SK-N-SH (cell line): ENCODE results near the gene TTC32. TPM values are rescaled to one million over a fixed set of nuclear protein-coding genes. Genes with fewer than 3 reads are reported as not detected.

ENCODE experiments used
- CTCF ChIA-PET: fragments of 300-600, 350-600 bp; formaldehyde crosslinking; extraction: SDS; loops from one replicate; lab custom pipeline; 2021; lab: Yijun Ruan, JAX
- POLR2A ChIA-PET: fragments of 350-600 bp; sonication (Branson Sonifier 250); formaldehyde crosslinking; extraction: SDS; loops from one replicate; lab custom pipeline; 2020; ENCODE audit warnings: antibody characterized with exemption, inconsistent platforms; lab: Yijun Ruan, JAX
- DNase-seq: peaks from one replicate; pipeline ENCODE4 v3.0.0; 2012
- H2AFZ ChIP-seq: fragments of 200-600 bp; sonication (generic); 2 replicates; pipeline ENCODE4 v1.8.1; 2016; ENCODE audit warnings: antibody characterized with exemption, mild to moderate bottlenecking, low read depth
- H3F3A ChIP-seq: fragments of 200-600 bp; sonication (generic); replicated peaks from 2 replicates; pipeline ENCODE3; 2016; ENCODE audit warnings: antibody characterized with exemption, mild to moderate bottlenecking; ENCODE audit not compliant: insufficient read depth
- H3K27ac ChIP-seq, 2 experiments: fragments of 200-500 bp in 1 of 2; fragments of 200-600 bp in 1 of 2; sonication (Bioruptor generic) in 1 of 2; sonication (generic), shearing (Covaris generic) in 1 of 2; 2 replicates each; pipeline versions ENCODE4 v1.5.1 to v1.6.1; 2014 to 2016; ENCODE audit warnings: low read depth in 2 of 2, inconsistent platforms in 1 of 2, low read length in 1 of 2, mild to moderate bottlenecking in 1 of 2, mixed read lengths in 1 of 2
- H3K27me3 ChIP-seq: fragments of 200-600 bp; sonication (generic), shearing (Covaris generic); 2 replicates; pipeline ENCODE4 v1.6.1; 2016; ENCODE audit warnings: mixed run types; ENCODE audit not compliant: insufficient read depth
- H3K36me3 ChIP-seq, 2 experiments: fragments of 200-500 bp in 1 of 2; fragments of 200-600 bp in 1 of 2; sonication (Bioruptor generic) in 1 of 2; sonication (generic) in 1 of 2; replicated peaks in 1 of 2; 2 replicates each; pipeline versions ENCODE3 to v1.5.1; 2014 to 2016; ENCODE audit warnings: low read length in 1 of 2, mild to moderate bottlenecking in 1 of 2; ENCODE audit not compliant: insufficient read depth in 2 of 2, control insufficient read depth in 1 of 2
- H3K4me1 ChIP-seq, 2 experiments: fragments of 200-500 bp in 1 of 2; fragments of 200-600 bp in 1 of 2; sonication (Bioruptor generic) in 1 of 2; sonication (generic), shearing (Covaris generic) in 1 of 2; 2 replicates each; pipeline versions ENCODE4 v1.5.1 to v1.6.1; 2014 to 2016; ENCODE audit warnings: low read depth in 1 of 2, low read length in 1 of 2, mixed run types in 1 of 2; ENCODE audit not compliant: insufficient read depth in 2 of 2, control insufficient read depth in 1 of 2
- H3K4me2 ChIP-seq: fragments of 200-600 bp; sonication (generic), shearing (Covaris generic); 2 replicates; pipeline ENCODE4 v1.6.1; 2017; ENCODE audit warnings: mixed run types
- H3K4me3 ChIP-seq, 2 experiments: fragments of 200-500 bp in 1 of 2; fragments of 200-600 bp in 1 of 2; sonication (Bioruptor generic) in 1 of 2; sonication (generic), shearing (Covaris generic) in 1 of 2; 2 replicates each; pipeline versions ENCODE4 v1.5.1 to v1.8.1; 2014 to 2016; ENCODE audit warnings: low read depth in 2 of 2, inconsistent platforms in 1 of 2, low read length in 1 of 2, mild to moderate bottlenecking in 1 of 2, mixed read lengths in 1 of 2, moderate library complexity in 1 of 2
- H3K79me2 ChIP-seq: fragments of 200-600 bp; sonication (generic); 2 replicates; pipeline ENCODE4 v1.8.1; 2017; ENCODE audit warnings: mild to moderate bottlenecking; ENCODE audit not compliant: insufficient read depth
- H3K9ac ChIP-seq: fragments of 200-600 bp; sonication (generic); 2 replicates; pipeline ENCODE4 v1.6.1; 2017; ENCODE audit warnings: mixed run types
- H3K9me2 ChIP-seq: fragments of 200-600 bp; sonication (generic); 2 replicates; pipeline ENCODE4 v1.6.1; 2017; ENCODE audit warnings: mixed run types
- H3K9me3 ChIP-seq: fragments of 200-600 bp; sonication (generic); 2 replicates; pipeline ENCODE4 v1.6.1; 2017; ENCODE audit warnings: mixed run types, mild to moderate bottlenecking, moderate library complexity
- H4K20me1 ChIP-seq: fragments of 200-600 bp; sonication (generic); 2 replicates; pipeline ENCODE4 v1.6.1; 2017; ENCODE audit warnings: mild to moderate bottlenecking, mixed run types; ENCODE audit not compliant: insufficient read depth
- CHD2 ChIP-seq: fragments of 150-350 bp; IDR thresholded peaks from 2 replicates; pipeline ENCODE4 v1.6.1; 2018; ENCODE audit warnings: low read length; ENCODE audit not compliant: partially characterized antibody
- GATA2 ChIP-seq: sonication (generic); formaldehyde crosslinking; IDR thresholded peaks from 2 replicates; pipeline ENCODE4 v1.5.0; 2020; ENCODE audit warnings: mild to moderate bottlenecking, missing genetic modification reagents
- NRF1 ChIP-seq: IDR thresholded peaks from 2 replicates; pipeline ENCODE4 v1.6.1; 2012; ENCODE audit warnings: low read depth, mild to moderate bottlenecking, low read length
- SIN3A ChIP-seq: IDR thresholded peaks from 2 replicates; pipeline ENCODE4 v1.6.1; 2012; ENCODE audit warnings: low read depth, mild to moderate bottlenecking, low read length, moderate library complexity, borderline replicate concordance
- TAF1 ChIP-seq: IDR thresholded peaks from 2 replicates; pipeline ENCODE4 v1.6.1; 2012; ENCODE audit warnings: low read depth, mild to moderate bottlenecking, low read length, moderate library complexity, borderline replicate concordance
- TEAD4 ChIP-seq: IDR thresholded peaks from 2 replicates; pipeline ENCODE4 v1.4.0; 2012; ENCODE audit warnings: mild to moderate bottlenecking, borderline replicate concordance; ENCODE audit not compliant: insufficient read depth
- YY1 ChIP-seq: IDR thresholded peaks from 2 replicates; pipeline ENCODE4 v1.4.0; 2012; ENCODE audit warnings: low read depth, mild to moderate bottlenecking
- WGBS: methylation state at CpG from one replicate; pipeline ENCODE4 v1.1.6; 2017; ENCODE audit warnings: low lambda C conversion rate; 5-methylcytosine and 5-hydroxymethylcytosine counted together
- polyA plus RNA-seq, 3 experiments: library from polyadenylated mRNA; depleted of rRNA; stranded (reverse); fragments of >200 nt; gene quantifications; 2 replicates each; pipeline ENCODE4 v1.2.3, GENCODE V29; 2012
- TF ChIP-seq, protein P1 (sequence below): fragments of 150-350 bp; IDR thresholded peaks from 2 replicates; pipeline ENCODE4 v1.6.1; 2016; ENCODE audit warnings: mild to moderate bottlenecking, low read depth, low read length
- TF ChIP-seq, protein P2 (sequence below): IDR thresholded peaks from 2 replicates; pipeline ENCODE4 v1.4.0; 2012; ENCODE audit warnings: low read depth, borderline replicate concordance

TTC32 gene
- polyA plus RNA-seq, 1 of the 3 experiments (the other 2 are of a cell fraction): 9.1 TPM

DNA sequence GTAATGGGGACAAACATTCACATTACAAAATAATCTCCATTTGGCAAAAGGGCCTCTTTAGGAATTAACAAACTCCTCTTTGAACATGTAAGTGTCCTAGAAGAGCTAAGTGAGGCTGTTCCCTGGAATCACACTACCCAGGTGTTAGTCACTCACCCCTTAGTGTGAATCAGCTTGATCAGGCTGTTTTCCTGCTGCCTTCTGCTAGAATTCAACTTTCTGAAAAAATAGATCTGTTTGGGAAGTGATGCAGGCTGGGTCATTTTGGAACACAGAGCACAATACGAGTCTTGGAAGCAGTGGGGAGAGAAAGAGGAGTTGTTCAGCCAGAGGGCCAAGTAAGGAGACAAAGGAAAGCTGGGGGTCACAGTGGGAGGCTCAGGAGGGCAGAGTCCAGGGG, 40.0 kb downstream of the TTC32 start:
- Histone ChIP-seq H3K9ac (no peak overlapping the region), H3K4me2 (no peak overlapping the region), H3K79me2 (no peaks in the 10 kb centered on the region), H4K20me1 (no peaks in the 10 kb centered on the region), H3K9me3 (no peaks in the 10 kb centered on the region), H3K4me3 (no peak overlapping the region), H3K27ac (no peak overlapping the region)
- CTCF ChIA-PET: interaction anchor here (1.0 to 3.6 kb wide), 8 partner anchors 8 to 1474 kb away, joined by 3 to 55 read pairs (median 18); partner anchors contain the start of gene OSR1
- TF ChIP-seq, protein P1, sequence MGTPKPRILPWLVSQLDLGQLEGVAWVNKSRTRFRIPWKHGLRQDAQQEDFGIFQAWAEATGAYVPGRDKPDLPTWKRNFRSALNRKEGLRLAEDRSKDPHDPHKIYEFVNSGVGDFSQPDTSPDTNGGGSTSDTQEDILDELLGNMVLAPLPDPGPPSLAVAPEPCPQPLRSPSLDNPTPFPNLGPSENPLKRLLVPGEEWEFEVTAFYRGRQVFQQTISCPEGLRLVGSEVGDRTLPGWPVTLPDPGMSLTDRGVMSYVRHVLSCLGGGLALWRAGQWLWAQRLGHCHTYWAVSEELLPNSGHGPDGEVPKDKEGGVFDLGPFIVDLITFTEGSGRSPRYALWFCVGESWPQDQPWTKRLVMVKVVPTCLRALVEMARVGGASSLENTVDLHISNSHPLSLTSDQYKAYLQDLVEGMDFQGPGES: no peak
- TF ChIP-seq GATA2 (CRISPR knock-in tag) (no peak), TAF1 (no peak), TEAD4 (no peak)
- TF ChIP-seq, all 33 proteins: peak for 0
- Histone ChIP-seq H3K4me1 (peaks cover 0 to 4% of the 10 kb centered on the region in 2 experiments; a peak in 1 of 4 replicates), H2AFZ (no peak overlapping the region), H3K9me2 (no peaks in the 10 kb centered on the region), H3K36me3 (no peaks in the 10 kb centered on the region), H3F3A (no peaks in the 10 kb centered on the region), H3K27me3 (0 out of 2 replicates have a peak, but pooled peaks cover 17% of the 10 kb centered on the region)
- POLR2A ChIA-PET: no interaction called here
- 43% methylated on average over 1 of the region's 1 CpG for WGBS
- no peak for DNase-seq

DNA sequence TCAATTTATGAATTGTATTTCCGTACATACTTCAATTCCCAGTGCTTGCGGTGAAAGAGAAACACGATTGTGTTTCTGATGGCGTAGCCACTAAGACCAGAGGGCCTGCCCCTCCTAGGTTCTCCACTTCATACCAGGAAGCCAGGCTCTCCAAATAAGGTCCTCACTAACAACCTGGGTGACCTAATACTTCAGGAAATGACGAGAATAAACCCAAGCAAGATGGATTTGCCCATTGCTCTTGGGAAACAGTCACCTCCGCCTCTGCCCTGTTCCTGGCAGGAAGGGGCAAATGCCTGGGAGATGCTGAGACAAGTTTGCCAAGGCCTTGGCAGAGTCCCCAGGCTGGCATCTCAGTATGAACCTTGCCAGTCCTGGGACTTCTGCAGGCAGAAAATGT, 41.8 kb downstream of the TTC32 start:
- CTCF ChIA-PET: interaction anchor here (1.0 kb wide), 1 partner anchor 1340 kb away, joined by 3 read pairs; no protein-coding TSS in a partner anchor
- Histone ChIP-seq H3K9me2 (no peaks in the 10 kb centered on the region), H3K4me2 (no peak overlapping the region), H3K36me3 (no peaks in the 10 kb centered on the region), H3K79me2 (no peaks in the 10 kb centered on the region)
- TF ChIP-seq SIN3A (no peak), NRF1 (no peak), CHD2 (no peak), YY1 (no peak)
- TF ChIP-seq, all 33 proteins: peak for 0
- peaks cover 0 to 4% of the 10 kb centered on the region in 2 experiments; a peak in 1 of 4 replicates for H3K4me1 ChIP-seq
- H3K27me3 ChIP-seq: 0 out of 2 replicates have a peak, but pooled peaks cover 17% of the 10 kb centered on the region
- DNase-seq: no peak
- H3F3A ChIP-seq: no peaks in the 10 kb centered on the region
- no peak overlapping the region for H3K9ac ChIP-seq
- POLR2A ChIA-PET: no interaction called here
- WGBS: 80% methylated on average over 6 of the region's 6 CpGs
- no peak overlapping the region for H3K4me3 ChIP-seq
- H3K9me3 ChIP-seq: no peaks in the 10 kb centered on the region
- no peak overlapping the region for H2AFZ ChIP-seq
- H4K20me1 ChIP-seq: no peaks in the 10 kb centered on the region
- no peak overlapping the region for H3K27ac ChIP-seq

DNA sequence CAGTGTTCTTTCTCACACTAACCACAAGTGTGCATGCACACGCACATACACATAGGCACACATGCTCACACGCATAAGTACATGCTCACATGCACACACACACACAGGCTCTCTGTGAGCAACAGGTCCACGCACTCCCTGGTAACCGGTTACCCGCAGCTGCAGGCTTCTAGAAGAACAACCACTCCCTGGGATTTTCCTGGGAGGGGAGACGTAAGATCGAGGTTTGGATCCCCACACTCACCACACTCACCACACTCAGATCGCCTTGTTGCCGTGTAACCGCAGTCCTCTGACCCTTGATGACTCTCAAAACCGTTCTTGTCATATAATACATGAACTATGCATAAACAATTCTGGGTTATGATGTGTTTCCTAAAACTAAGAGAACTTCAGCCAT, 42.2 kb downstream of the TTC32 start:
- H3K27ac ChIP-seq: no peak overlapping the region
- CTCF ChIA-PET: no interaction called here
- POLR2A ChIA-PET: no interaction called here
- H3K27me3 ChIP-seq: 0 out of 2 replicates have a peak, but pooled peaks cover 17% of the 10 kb centered on the region
- no peaks in the 10 kb centered on the region for H3K36me3 ChIP-seq
- 84% methylated on average over 11 of the region's 11 CpGs for WGBS
- H3K4me1 ChIP-seq: peaks cover 0 to 4% of the 10 kb centered on the region in 2 experiments; a peak in 1 of 4 replicates
- no peak overlapping the region for H2AFZ ChIP-seq
- TF ChIP-seq, protein P2, sequence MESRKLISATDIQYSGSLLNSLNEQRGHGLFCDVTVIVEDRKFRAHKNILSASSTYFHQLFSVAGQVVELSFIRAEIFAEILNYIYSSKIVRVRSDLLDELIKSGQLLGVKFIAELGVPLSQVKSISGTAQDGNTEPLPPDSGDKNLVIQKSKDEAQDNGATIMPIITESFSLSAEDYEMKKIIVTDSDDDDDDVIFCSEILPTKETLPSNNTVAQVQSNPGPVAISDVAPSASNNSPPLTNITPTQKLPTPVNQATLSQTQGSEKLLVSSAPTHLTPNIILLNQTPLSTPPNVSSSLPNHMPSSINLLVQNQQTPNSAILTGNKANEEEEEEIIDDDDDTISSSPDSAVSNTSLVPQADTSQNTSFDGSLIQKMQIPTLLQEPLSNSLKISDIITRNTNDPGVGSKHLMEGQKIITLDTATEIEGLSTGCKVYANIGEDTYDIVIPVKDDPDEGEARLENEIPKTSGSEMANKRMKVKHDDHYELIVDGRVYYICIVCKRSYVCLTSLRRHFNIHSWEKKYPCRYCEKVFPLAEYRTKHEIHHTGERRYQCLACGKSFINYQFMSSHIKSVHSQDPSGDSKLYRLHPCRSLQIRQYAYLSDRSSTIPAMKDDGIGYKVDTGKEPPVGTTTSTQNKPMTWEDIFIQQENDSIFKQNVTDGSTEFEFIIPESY: no peak
- TF ChIP-seq, protein P1: no peak
- no peak overlapping the region for H3K4me2 ChIP-seq
- DNase-seq: no peak
- H3K9ac ChIP-seq: no peak overlapping the region
- no peaks in the 10 kb centered on the region for H3K9me2 ChIP-seq
- H3K9me3 ChIP-seq: no peaks in the 10 kb centered on the region
- no peaks in the 10 kb centered on the region for H4K20me1 ChIP-seq
- no peaks in the 10 kb centered on the region for H3K79me2 ChIP-seq
- no peaks in the 10 kb centered on the region for H3F3A ChIP-seq
- H3K4me3 ChIP-seq: no peak overlapping the region
